Measurements from ENCODE around the gene RLN3. TPM values are rescaled to one million over a fixed set of nuclear protein-coding genes. Genes with fewer than 3 reads are reported as not detected.

Gene RLN3
- total and polyA plus RNA-seq, 9 of the 15 experiments (the other 6 are each of a cell fraction or from before 2014, with no cell fraction given) = 0.31 to 1.2 (median 0.71) TPM; not detected in 6

DNA sequence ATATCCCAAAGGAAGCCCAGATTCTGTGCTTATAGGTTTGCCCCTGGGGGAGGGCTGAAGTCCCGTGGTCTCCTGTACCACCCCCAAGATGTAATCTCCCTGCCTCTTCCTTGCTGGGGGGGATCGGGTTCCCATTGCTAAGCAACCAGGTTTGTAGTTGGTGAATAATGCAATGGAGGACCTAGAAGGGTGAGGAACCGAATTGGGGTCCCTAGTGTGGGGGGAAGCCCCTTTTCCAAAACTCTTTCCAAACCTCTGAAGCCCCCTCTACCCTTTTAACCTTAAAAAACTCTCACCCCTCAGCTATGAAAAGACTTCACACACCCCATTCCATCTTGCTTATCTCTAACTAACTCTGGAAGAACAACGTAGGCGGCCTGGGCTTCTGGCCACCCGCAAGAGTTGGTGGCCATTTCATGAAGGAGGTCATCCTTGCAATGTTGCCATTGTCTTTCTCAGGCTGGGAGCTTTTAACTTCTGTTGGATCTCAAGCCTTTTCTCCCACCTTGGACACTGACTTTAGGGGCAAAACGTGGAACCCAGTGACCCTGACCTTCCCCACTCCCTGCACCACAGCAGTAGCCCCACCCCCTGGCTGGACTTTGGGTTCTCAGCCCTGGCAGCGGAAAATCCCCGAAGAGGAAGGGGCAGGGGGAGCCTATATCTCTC, 33.3 kb downstream of the RLN3 start (continued):
- TF ChIP-seq, protein P1, sequence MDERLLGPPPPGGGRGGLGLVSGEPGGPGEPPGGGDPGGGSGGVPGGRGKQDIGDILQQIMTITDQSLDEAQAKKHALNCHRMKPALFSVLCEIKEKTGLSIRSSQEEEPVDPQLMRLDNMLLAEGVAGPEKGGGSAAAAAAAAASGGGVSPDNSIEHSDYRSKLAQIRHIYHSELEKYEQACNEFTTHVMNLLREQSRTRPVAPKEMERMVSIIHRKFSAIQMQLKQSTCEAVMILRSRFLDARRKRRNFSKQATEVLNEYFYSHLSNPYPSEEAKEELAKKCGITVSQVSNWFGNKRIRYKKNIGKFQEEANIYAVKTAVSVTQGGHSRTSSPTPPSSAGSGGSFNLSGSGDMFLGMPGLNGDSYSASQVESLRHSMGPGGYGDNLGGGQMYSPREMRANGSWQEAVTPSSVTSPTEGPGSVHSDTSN (CRISPR knock-in tag; IDR thresholded peaks at IDR 0.05; ENCODE audit: low read depth) = no peak
- TF ChIP-seq, protein P1 (tag; conservative IDR thresholded peaks at IDR 0.05; ENCODE audit: low read depth) = no peak
- TF ChIP-seq POLR2AphosphoS5 (IDR thresholded peaks at IDR 0.05; ENCODE audit: control insufficient read depth, insufficient read depth, low read depth, low read length) (no peak), MXI1 (IDR thresholded peaks at IDR 0.05; ENCODE audit: low read depth, low read length) (no peak), STAT5B (CRISPR knock-in tag; IDR thresholded peaks at IDR 0.05) (no peak), PHB (CRISPR knock-in tag; IDR thresholded peaks at IDR 0.05) (no peak), NR2C1 (IDR thresholded peaks at IDR 0.05) (no peak), NR2C1 (tag; IDR thresholded peaks at IDR 0.05) (0 out of 2 replicates have a peak, but pooled peaks have one; percentile 26), CCNT2 (IDR thresholded peaks at IDR 0.05; ENCODE audit: borderline replicate concordance, extremely low read depth, insufficient read length, low read depth, low read length) (no peak), NFE2 (IDR thresholded peaks at IDR 0.05; ENCODE audit: low read depth) (no peak), MIER1 (IDR thresholded peaks at IDR 0.05; ENCODE audit: low read depth) (no peak), DACH1 (IDR thresholded peaks at IDR 0.05; ENCODE audit: partially characterized antibody) (no peak), HDGF (IDR thresholded peaks at IDR 0.05) (no peak), NR2C2 (CRISPR knock-in tag; IDR thresholded peaks at IDR 0.05) (no peak), NR2C2 (tag; IDR thresholded peaks at IDR 0.05) (peak; percentile 39; the same call in 1 of the 2 replicates), SIN3A (IDR thresholded peaks at IDR 0.05; ENCODE audit: borderline replicate concordance in 2 of 2, control insufficient read depth in 1 of 2, low read depth in 2 of 2, low read length in 2 of 2) (no peak), SETDB1 (IDR thresholded peaks at IDR 0.05; ENCODE audit: low read length) (no peak)
- TF ChIP-seq, protein P2, sequence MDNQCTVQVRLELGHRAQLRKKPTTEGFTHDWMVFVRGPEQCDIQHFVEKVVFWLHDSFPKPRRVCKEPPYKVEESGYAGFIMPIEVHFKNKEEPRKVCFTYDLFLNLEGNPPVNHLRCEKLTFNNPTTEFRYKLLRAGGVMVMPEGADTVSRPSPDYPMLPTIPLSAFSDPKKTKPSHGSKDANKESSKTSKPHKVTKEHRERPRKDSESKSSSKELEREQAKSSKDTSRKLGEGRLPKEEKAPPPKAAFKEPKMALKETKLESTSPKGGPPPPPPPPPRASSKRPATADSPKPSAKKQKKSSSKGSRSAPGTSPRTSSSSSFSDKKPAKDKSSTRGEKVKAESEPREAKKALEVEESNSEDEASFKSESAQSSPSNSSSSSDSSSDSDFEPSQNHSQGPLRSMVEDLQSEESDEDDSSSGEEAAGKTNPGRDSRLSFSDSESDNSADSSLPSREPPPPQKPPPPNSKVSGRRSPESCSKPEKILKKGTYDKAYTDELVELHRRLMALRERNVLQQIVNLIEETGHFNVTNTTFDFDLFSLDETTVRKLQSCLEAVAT (IDR thresholded peaks at IDR 0.05) = no peak
- TF ChIP-seq, protein P3, sequence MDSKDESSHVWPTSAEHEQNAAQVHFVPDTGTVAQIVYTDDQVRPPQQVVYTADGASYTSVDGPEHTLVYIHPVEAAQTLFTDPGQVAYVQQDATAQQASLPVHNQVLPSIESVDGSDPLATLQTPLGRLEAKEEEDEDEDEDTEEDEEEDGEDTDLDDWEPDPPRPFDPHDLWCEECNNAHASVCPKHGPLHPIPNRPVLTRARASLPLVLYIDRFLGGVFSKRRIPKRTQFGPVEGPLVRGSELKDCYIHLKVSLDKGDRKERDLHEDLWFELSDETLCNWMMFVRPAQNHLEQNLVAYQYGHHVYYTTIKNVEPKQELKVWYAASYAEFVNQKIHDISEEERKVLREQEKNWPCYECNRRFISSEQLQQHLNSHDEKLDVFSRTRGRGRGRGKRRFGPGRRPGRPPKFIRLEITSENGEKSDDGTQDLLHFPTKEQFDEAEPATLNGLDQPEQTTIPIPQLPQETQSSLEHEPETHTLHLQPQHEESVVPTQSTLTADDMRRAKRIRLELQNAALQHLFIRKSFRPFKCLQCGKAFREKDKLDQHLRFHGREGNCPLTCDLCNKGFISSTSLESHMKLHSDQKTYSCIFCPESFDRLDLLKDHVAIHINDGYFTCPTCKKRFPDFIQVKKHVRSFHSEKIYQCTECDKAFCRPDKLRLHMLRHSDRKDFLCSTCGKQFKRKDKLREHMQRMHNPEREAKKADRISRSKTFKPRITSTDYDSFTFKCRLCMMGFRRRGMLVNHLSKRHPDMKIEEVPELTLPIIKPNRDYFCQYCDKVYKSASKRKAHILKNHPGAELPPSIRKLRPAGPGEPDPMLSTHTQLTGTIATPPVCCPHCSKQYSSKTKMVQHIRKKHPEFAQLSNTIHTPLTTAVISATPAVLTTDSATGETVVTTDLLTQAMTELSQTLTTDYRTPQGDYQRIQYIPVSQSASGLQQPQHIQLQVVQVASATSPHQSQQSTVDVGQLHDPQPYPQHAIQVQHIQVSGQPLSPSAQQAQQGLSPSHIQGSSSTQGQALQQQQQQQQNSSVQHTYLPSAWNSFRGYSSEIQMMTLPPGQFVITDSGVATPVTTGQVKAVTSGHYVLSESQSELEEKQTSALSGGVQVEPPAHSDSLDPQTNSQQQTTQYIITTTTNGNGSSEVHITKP (IDR thresholded peaks at IDR 0.05; ENCODE audit: partially characterized antibody) = peak; percentile 96
- TF ChIP-seq, protein P4, sequence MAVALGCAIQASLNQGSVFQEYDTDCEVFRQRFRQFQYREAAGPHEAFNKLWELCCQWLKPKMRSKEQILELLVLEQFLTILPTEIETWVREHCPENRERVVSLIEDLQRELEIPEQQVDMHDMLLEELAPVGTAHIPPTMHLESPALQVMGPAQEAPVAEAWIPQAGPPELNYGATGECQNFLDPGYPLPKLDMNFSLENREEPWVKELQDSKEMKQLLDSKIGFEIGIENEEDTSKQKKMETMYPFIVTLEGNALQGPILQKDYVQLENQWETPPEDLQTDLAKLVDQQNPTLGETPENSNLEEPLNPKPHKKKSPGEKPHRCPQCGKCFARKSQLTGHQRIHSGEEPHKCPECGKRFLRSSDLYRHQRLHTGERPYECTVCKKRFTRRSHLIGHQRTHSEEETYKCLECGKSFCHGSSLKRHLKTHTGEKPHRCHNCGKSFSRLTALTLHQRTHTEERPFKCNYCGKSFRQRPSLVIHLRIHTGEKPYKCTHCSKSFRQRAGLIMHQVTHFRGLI (CRISPR knock-in tag; IDR thresholded peaks at IDR 0.05) = no peak

Data from K562 (cell line).